Measurements from ENCODE around the gene HES1.

- TF ChIP-seq CTCF (conservative IDR thresholded peaks at IDR 0.05 in 1 of 2, IDR thresholded peaks at IDR 0.05 in 1 of 2; ENCODE audit: extremely low read depth in 1 of 2, insufficient read depth in 1 of 2, low read depth in 1 of 2, low read length in 2 of 2) (no peak), EZH2 (IDR thresholded peaks at IDR 0.05; ENCODE audit: borderline replicate concordance, low read length) (no peak)
These were observed 25.4 kb downstream of the HES1 start for GRCh38 chr3:194161131-194162045.
